Stimulated activated CD4-positive, alpha-beta T cell treated with anti-CD3 and anti-CD28 coated beads, Interleukin-4, amount 100 ng/mL, for 24 hours (primary cell): ENCODE measurements around the gene KIAA1328.

Experiments
- DNase-seq: peaks from one replicate; pipeline ENCODE4 v3.0.0-alpha.2; 2020

KIAA1328 gene

GRCh38 chr18:36974686-36975085 is 145.8 kb downstream of the KIAA1328 start:
- DNase-seq, result no peak

GRCh38 chr18:36977121-36977520 is 148.2 kb downstream of the KIAA1328 start:
- no peak for DNase-seq

GRCh38 chr18:36993068-36993467 is 164.1 kb downstream of the KIAA1328 start:
- DNase-seq, result no peak

- DNase-seq, result no peak
Measured at GRCh38 chr18:37006742-37007141, 177.8 kb downstream of the KIAA1328 start.

- no peak for DNase-seq
Measured at GRCh38 chr18:37012452-37012851, 183.5 kb downstream of the KIAA1328 start.

GRCh38 chr18:37019157-37019827 is 190.4 kb downstream of the KIAA1328 start:
- DNase-seq, result no peak

- DNase-seq, result no peak
Measured at GRCh38 chr18:37033419-37033818, 204.5 kb downstream of the KIAA1328 start.

- DNase-seq, result no peak
Measured at GRCh38 chr18:37042381-37042780, 213.5 kb downstream of the KIAA1328 start.

GRCh38 chr18:37055137-37055802 is 226.3 kb downstream of the KIAA1328 start:
- no peak for DNase-seq

- no peak for DNase-seq
Measured at GRCh38 chr18:37064187-37064586, 235.3 kb downstream of the KIAA1328 start.

- no peak for DNase-seq
Measured at GRCh38 chr18:37065254-37065653, 236.3 kb downstream of the KIAA1328 start.

GRCh38 chr18:37084912-37085311 is 256.0 kb downstream of the KIAA1328 start:
- no peak for DNase-seq

GRCh38 chr18:37085362-37085761 is 256.4 kb downstream of the KIAA1328 start:
- DNase-seq, result no peak

GRCh38 chr18:37107748-37108522 is 279.0 kb downstream of the KIAA1328 start:
- no peak for DNase-seq

GRCh38 chr18:37122877-37123276 is 293.9 kb downstream of the KIAA1328 start:
- no peak for DNase-seq

- DNase-seq, result no peak
Measured at GRCh38 chr18:37124516-37124915, 295.6 kb downstream of the KIAA1328 start.

GRCh38 chr18:37135177-37135576 is 306.2 kb downstream of the KIAA1328 start:
- DNase-seq, result no peak

GRCh38 chr18:37138456-37138855 is 309.5 kb downstream of the KIAA1328 start:
- no peak for DNase-seq

GRCh38 chr18:37139876-37140275 is 310.9 kb downstream of the KIAA1328 start:
- no peak for DNase-seq

- DNase-seq, result no peak
Measured at GRCh38 chr18:37144921-37145320, 316.0 kb downstream of the KIAA1328 start.

GRCh38 chr18:37156330-37156942 is 327.5 kb downstream of the KIAA1328 start:
- no peak for DNase-seq

- DNase-seq, result no peak
Measured at GRCh38 chr18:37160038-37160820, 331.3 kb downstream of the KIAA1328 start.

- no peak for DNase-seq
Measured at GRCh38 chr18:37161491-37161890, 332.6 kb downstream of the KIAA1328 start.
